Measurements from ENCODE around the gene ZNF584.

The ZNF584 gene

GRCh38 chr19:58466760-58467589 is 58.5 kb downstream of the ZNF584 start, which contains the start of gene ZNF324:
Gene ZNF324 (plus strand): TSS chr19:58467080. CDS start chr19:58469186, 2,106 bp downstream.
- peak; percentile 97 to 99 for DNase-seq
